KOPT-K1 (cell line): Measurements from ENCODE around the gene GPD2.
"Not testable (repeated sequence)": the region's sequence is repeated elsewhere in the genome, so short reads cannot be mapped to it uniquely, and the experiment has no call there.

Experiments
- H3K27ac ChIP-seq: fragments of 200-600 bp; sonication (generic); 2 replicates; pipeline ENCODE4 v1.5.1; 2016; ENCODE audit warnings: antibody characterized with exemption, mild to moderate bottlenecking, low read depth, low read length; ENCODE audit not compliant: poor library complexity, severe bottlenecking
- H3K36me3 ChIP-seq: fragments of 200-600 bp; sonication (generic); 2 replicates; pipeline ENCODE4 v1.5.1; 2017; ENCODE audit warnings: antibody characterized with exemption, mild to moderate bottlenecking, low read length, moderate library complexity; ENCODE audit not compliant: insufficient read depth
- H3K9me3 ChIP-seq: fragments of 200-600 bp; sonication (generic); 2 replicates; pipeline ENCODE4 v1.5.1; 2017; ENCODE audit warnings: antibody characterized with exemption, low read length, mild to moderate bottlenecking; ENCODE audit not compliant: insufficient read depth, poor library complexity, severe bottlenecking

The GPD2 gene

DNA sequence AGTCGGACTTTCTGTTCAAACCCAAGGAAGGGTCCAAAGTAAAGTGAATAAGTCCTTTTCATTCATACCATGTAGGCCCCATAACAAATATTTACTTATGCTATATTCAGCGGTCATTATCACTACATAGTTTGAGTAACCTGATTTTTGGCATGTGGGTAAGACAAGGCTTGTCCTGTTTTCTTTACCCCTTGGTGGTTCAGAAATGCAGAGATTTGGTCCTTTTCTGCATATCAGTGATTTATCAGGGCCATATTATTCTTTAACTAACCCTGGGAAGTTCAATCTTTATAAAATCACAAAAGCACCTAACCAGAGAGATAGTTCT lies 157.4 kb downstream of the GPD2 start:
- Histone ChIP-seq H3K27ac (no peak overlapping the region), H3K9me3 (no peaks in the 10 kb centered on the region), H3K36me3 (no peaks in the 10 kb centered on the region)

GRCh38 chr2:156598563-156598962 lies 162.4 kb downstream of the GPD2 start:
- H3K9me3 ChIP-seq = no peaks in the 10 kb centered on the region
- H3K27ac ChIP-seq = no peak overlapping the region
- H3K36me3 ChIP-seq = no peaks in the 10 kb centered on the region

DNA sequence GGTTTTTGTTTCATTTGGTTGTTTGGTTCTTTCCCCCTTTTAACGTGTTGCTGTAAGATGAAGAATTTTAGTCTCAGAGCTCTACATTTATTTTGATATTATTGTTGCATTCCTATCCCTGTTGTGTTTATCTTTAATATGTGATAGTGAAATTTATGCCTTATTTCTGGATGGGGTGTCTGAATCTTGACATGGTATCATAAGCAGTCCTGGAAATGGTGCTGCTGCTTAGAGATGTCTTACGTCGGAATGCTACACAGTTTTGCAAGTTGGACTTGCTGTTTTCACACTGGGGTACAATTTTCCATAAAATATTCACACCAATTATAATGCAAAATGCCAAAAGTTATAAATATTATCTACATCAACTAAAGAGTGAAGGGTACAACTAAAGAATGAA lies 164.0 kb downstream of the GPD2 start:
- Histone ChIP-seq H3K9me3 (no peaks in the 10 kb centered on the region), H3K27ac (no peak overlapping the region), H3K36me3 (no peaks in the 10 kb centered on the region)

GRCh38 chr2:156601855-156602551 lies 165.8 kb downstream of the GPD2 start:
- no peaks in the 10 kb centered on the region for H3K36me3 ChIP-seq
- no peak overlapping the region for H3K27ac ChIP-seq
- H3K9me3 ChIP-seq = no peaks in the 10 kb centered on the region

DNA sequence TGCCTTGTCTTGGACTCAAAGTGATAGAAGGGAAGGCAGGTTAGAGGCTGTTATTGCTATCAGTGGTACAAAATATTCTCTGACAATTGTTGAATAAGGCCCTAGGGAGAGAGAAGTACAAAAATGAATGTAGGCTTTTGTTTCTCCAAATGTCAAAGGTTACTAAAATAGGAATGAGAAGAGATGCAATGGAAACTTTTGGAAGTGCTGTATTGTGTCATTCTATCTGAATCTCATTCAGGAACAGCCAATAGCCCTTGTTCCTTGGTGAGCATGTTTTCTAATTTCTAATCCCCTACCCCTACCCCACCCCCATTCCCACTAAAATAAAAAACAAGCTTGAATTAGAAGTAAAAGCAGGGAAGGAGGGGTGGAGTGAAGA lies 166.4 kb downstream of the GPD2 start:
- Histone ChIP-seq H3K9me3 (no peaks in the 10 kb centered on the region), H3K27ac (no peak overlapping the region), H3K36me3 (no peaks in the 10 kb centered on the region)

- H3K9me3 ChIP-seq = no peaks in the 10 kb centered on the region
- no peak overlapping the region for H3K27ac ChIP-seq
- H3K36me3 ChIP-seq = no peaks in the 10 kb centered on the region
Observed at GRCh38 chr2:156615836-156616322, 179.7 kb downstream of the GPD2 start.

- not testable (repeated sequence) for H3K27ac ChIP-seq, H3K9me3 ChIP-seq, H3K36me3 ChIP-seq
Observed at GRCh38 chr2:156618071-156618470, 181.9 kb downstream of the GPD2 start.

GRCh38 chr2:156619021-156619539 lies 182.9 kb downstream of the GPD2 start:
- Histone ChIP-seq H3K9me3 (no peaks in the 10 kb centered on the region), H3K27ac (no peak overlapping the region), H3K36me3 (no peaks in the 10 kb centered on the region)

DNA sequence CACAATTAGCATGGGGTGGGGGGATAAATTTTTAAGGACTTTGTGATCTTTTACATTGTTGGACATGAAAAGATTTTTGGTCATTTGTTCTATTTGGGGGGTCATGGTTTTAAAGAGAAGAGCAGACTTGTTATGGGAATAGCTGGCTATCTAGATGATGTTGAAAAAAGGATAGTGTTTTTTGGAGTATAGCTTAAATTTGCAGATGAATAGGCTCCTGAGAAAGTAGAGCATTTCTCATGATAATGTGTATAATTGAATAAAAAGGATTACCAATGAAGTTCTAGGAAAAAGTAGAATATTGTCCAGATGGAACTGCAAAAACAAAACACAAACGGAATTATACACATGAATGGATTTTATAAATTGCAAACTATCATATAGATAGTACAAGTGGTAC lies 186.3 kb downstream of the GPD2 start:
- no peak overlapping the region for H3K27ac ChIP-seq

GRCh38 chr2:156625360-156626170 lies 189.4 kb downstream of the GPD2 start:
- no peak overlapping the region for H3K27ac ChIP-seq
- H3K9me3 ChIP-seq = no peaks in the 10 kb centered on the region
- H3K36me3 ChIP-seq = no peaks in the 10 kb centered on the region

More for the DNA sequence above, 186.3 kb downstream of the GPD2 start:
- H3K9me3 ChIP-seq = no peaks in the 10 kb centered on the region
- H3K36me3 ChIP-seq = no peaks in the 10 kb centered on the region

DNA sequence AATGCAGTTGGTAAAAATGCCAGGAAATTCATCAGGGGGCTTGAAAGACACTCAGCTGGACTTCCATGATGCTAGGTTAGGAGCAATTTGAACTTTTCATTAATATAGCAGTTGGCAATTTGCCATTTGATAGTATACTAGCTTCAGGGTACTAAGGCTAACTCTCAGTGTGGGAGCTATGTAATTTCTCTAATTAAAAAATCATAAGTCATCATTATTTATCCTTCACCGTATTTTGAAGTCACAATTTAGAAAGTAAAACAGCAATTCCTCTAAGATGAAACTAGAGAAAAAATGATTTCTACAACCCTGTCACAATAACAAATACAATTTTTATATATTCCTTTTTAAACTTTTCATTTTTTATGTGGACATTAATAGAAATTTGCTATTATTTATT lies 190.8 kb downstream of the GPD2 start:
- Histone ChIP-seq H3K36me3 (no peaks in the 10 kb centered on the region), H3K9me3 (no peaks in the 10 kb centered on the region), H3K27ac (no peak overlapping the region)

DNA sequence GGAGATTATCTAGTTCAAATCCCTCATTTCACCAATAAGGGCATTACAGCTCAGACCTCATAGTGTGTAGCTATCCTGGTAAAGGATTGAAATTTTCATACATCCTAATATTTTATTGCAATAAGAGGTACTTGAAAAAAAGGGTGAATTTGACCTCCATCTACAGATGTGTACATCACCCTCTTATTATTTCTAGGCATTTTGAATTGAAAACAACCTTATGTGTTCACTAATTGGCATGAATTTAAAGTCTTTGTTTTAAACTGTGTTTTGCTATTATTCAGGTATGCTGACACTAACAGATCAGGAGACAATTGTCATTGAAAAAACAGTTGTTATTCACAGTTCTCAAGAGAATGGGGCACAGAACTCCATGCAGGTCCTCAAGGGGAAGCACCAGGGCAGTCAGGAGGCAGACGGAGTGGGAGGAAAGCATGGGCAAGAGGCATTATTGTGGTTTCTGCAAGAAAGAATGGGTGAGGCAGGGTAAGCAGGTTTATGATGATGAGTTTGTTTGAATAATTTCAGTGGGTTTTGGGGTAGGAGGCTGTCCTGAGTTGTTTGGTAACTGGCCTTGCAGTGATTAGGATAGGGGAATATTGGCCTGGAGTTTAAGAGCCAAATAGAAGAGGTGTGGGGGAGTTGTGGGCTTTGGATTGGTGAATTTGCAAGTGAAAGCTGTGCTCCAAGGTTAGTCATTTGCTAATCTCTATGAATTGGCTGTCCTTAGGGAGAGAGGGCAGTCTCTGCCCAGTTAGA lies 194.6 kb downstream of the GPD2 start:
- Histone ChIP-seq H3K27ac (no peak overlapping the region), H3K36me3 (no peaks in the 10 kb centered on the region), H3K9me3 (no peaks in the 10 kb centered on the region)

GRCh38 chr2:156635646-156636045 lies 199.5 kb downstream of the GPD2 start:
- H3K36me3 ChIP-seq = no peaks in the 10 kb centered on the region
- H3K9me3 ChIP-seq = no peaks in the 10 kb centered on the region
- H3K27ac ChIP-seq = no peak overlapping the region
